ENCODE data around the gene DEDD. TPM values are rescaled to one million over a fixed set of nuclear protein-coding genes. Genes with fewer than 3 reads are reported as not detected.
"Not testable (repeated sequence)": the region's sequence is repeated elsewhere in the genome, so short reads cannot be mapped to it uniquely, and the experiment has no call there.

The DEDD gene
- polyA plus RNA-seq, 1 of the 3 experiments (the other 2 are of a cell fraction) = 45.0 TPM

- TF ChIP-seq RXRA (IDR thresholded peaks at IDR 0.05; ENCODE audit: borderline replicate concordance, low read depth) (no peak), MAX (IDR thresholded peaks at IDR 0.05; ENCODE audit: low read depth) (peak; percentile 55; the same call in 1 of the 2 replicates), TCF12 (IDR thresholded peaks at IDR 0.05) (no peak), PBX3 (IDR thresholded peaks at IDR 0.05) (no peak; the same call in 1 of the 2 replicates), RFX5 (IDR thresholded peaks at IDR 0.05; ENCODE audit: low read length) (no peak), ZBTB33 (IDR thresholded peaks at IDR 0.05; ENCODE audit: borderline replicate concordance, low read depth) (no peak), CTCF (IDR thresholded peaks at IDR 0.05) (no peak), CHD2 (IDR thresholded peaks at IDR 0.05; ENCODE audit: low read length, partially characterized antibody) (peak; percentile 41), EZH2phosphoT487 (IDR thresholded peaks at IDR 0.05; ENCODE audit: borderline replicate concordance, low read depth) (no peak), POLR2AphosphoS5 (IDR thresholded peaks at IDR 0.05; ENCODE audit: low read depth, low read length) (peak; percentile 85), FOXJ3 (CRISPR knock-in tag; IDR thresholded peaks at IDR 0.05) (no peak), GABPA (IDR thresholded peaks at IDR 0.05; ENCODE audit: low read depth) (peak; percentile 89), TAF1 (IDR thresholded peaks at IDR 0.05; ENCODE audit: borderline replicate concordance, low read depth, low read length) (peak; percentile 98), MXI1 (IDR thresholded peaks at IDR 0.05; ENCODE audit: low read depth, low read length) (peak; percentile 81), MEF2A (IDR thresholded peaks at IDR 0.05; ENCODE audit: borderline replicate concordance, low read depth) (no peak), SMC3 (IDR thresholded peaks at IDR 0.05; ENCODE audit: low read depth, low read length) (no peak), GATA2 (CRISPR knock-in tag; IDR thresholded peaks at IDR 0.05) (no peak; the same call in 1 of the 2 replicates), TEAD4 (IDR thresholded peaks at IDR 0.05; ENCODE audit: borderline replicate concordance, insufficient read depth) (no peak), YY1 (IDR thresholded peaks at IDR 0.05; ENCODE audit: low read depth) (peak; percentile 94), USF2 (IDR thresholded peaks at IDR 0.05; ENCODE audit: borderline replicate concordance, low read depth, low read length) (no peak)
Measured at GRCh38 chr1:161117759-161118581, 14.5 kb downstream of the DEDD start, which contains the start of the genes NIT1 and PFDN2 (continued).

- DNase-seq; H3K9me2 ChIP-seq; POLR2A ChIA-PET; H2AFZ ChIP-seq (ENCODE audit: low read depth); H3K27me3 ChIP-seq (ENCODE audit: insufficient read depth); H3K9ac ChIP-seq; H3K4me3 ChIP-seq (ENCODE audit: low read depth in 2 of 2, low read length in 1 of 2); H3K9me3 ChIP-seq: not testable (repeated sequence)
- H3K4me2 ChIP-seq = peak overlapping the region; percentile 92
- WGBS (ENCODE audit: low lambda C conversion rate) = 95% methylated on average over 6 of the region's 6 CpGs
- H3K4me1 ChIP-seq (ENCODE audit: control insufficient read depth in 1 of 2, insufficient read depth in 2 of 2, low read depth in 1 of 2, low read length in 1 of 2) = peaks cover 22 to 25% of the 10 kb centered on the region in 2 experiments; a peak in 3 of 4 replicates
- peak overlapping the region in 1 of 2 experiments; percentile 45; a peak in 2 of 4 replicates for H3K27ac ChIP-seq (ENCODE audit: low read depth in 2 of 2, low read length in 1 of 2)
- peaks cover 15% of the 10 kb centered on the region for H3F3A ChIP-seq (replicated peaks; ENCODE audit: insufficient read depth)
- H3K36me3 ChIP-seq (replicated peaks in 1 of 2; ENCODE audit: control insufficient read depth in 1 of 2, insufficient read depth in 2 of 2, low read length in 1 of 2) = peaks cover 17 to 21% of the 10 kb centered on the region in 2 experiments
- H4K20me1 ChIP-seq (ENCODE audit: insufficient read depth) = peaks cover 45% of the 10 kb centered on the region
- peaks cover 86% of the 10 kb centered on the region for H3K79me2 ChIP-seq (ENCODE audit: insufficient read depth)
- CTCF ChIA-PET = interaction anchor here (0.7 to 1.6 kb wide), 2 partner anchors 16 to 18 kb away, joined by 3 to 5 read pairs; partner anchors contain the start of gene KLHDC9
Measured at GRCh38 chr1:161115961-161116360, 16.5 kb downstream of the DEDD start.
